Common myeloid progenitor, CD34-positive (primary cell): Measurements from ENCODE around the gene NR6A1.

Source experiments
- CTCF ChIA-PET: fragments of 350-600 bp; sonication (Branson Sonifier 250); formaldehyde crosslinking; loops from one replicate; lab custom pipeline; 2021; ENCODE audit warnings: antibody characterized with exemption; lab: Charles Lee
- POLR2A ChIA-PET: fragments of 350-600 bp; sonication (Branson Sonifier 250); formaldehyde crosslinking; loops from one replicate; lab custom pipeline; 2021; ENCODE audit warnings: antibody characterized with exemption; lab: Charles Lee
- DNase-seq, 3 donors: peaks; one replicate each; pipeline versions ENCODE4 v3.0.0 to v3.0.0-alpha.2; 2013
- H3K27ac ChIP-seq, 2 experiments: 1 replicate in 1 of 2; 2 replicates in 1 of 2; pipeline ENCODE4 v1.7.0; 2013; ENCODE audit warnings: inconsistent platforms in 2 of 2, low read length in 2 of 2, mild to moderate bottlenecking in 2 of 2, low read depth in 1 of 2, moderate library complexity in 1 of 2; ENCODE audit not compliant: severe bottlenecking in 2 of 2, insufficient read depth in 1 of 2, poor library complexity in 1 of 2
- H3K27me3 ChIP-seq, 5 experiments: replicated peaks in 2 of 5; 1 replicate in 3 of 5; 2 replicates in 2 of 5; pipeline versions ENCODE4 v1.6.1 to v1.7.0; 2013; ENCODE audit warnings: low read length in 4 of 5, mild to moderate bottlenecking in 2 of 5, moderate library complexity in 2 of 5, inconsistent platforms in 1 of 5; ENCODE audit not compliant: insufficient read depth in 5 of 5, control insufficient read depth in 4 of 5
- H3K36me3 ChIP-seq, 4 experiments: 1 replicate in 2 of 4; 2 replicates in 2 of 4; pipeline versions ENCODE4 v1.6.1 to v1.7.0; 2013; ENCODE audit warnings: low read length in 3 of 4, control low read depth in 1 of 4, mild to moderate bottlenecking in 1 of 4; ENCODE audit not compliant: control insufficient read depth in 4 of 4, insufficient read depth in 4 of 4
- H3K4me1 ChIP-seq, 4 experiments: 1 replicate in 3 of 4; 2 replicates in 1 of 4; pipeline versions ENCODE4 v1.6.1 to v1.7.1; 2013; ENCODE audit warnings: low read length in 3 of 4, mild to moderate bottlenecking in 3 of 4, control low read depth in 1 of 4, inconsistent platforms in 1 of 4, moderate library complexity in 1 of 4; ENCODE audit not compliant: control insufficient read depth in 4 of 4, insufficient read depth in 4 of 4; ENCODE audit errors: control extremely low read depth in 1 of 4
- H3K4me3 ChIP-seq, 7 experiments: 1 replicate in 4 of 7; 2 replicates in 3 of 7; pipeline versions ENCODE4 v1.5.1 to v1.7.0; 2013; ENCODE audit warnings: mild to moderate bottlenecking in 7 of 7, low read length in 6 of 7, moderate library complexity in 6 of 7, inconsistent platforms in 2 of 7, low read depth in 2 of 7, control low read depth in 1 of 7; ENCODE audit not compliant: insufficient read depth in 4 of 7, control insufficient read depth in 1 of 7; ENCODE audit errors: extremely low read depth in 1 of 7
- H3K9me3 ChIP-seq, 5 experiments: 1 replicate in 4 of 5; 2 replicates in 1 of 5; pipeline versions ENCODE4 v1.6.1 to v1.7.1; 2013; ENCODE audit warnings: low read length in 4 of 5, mild to moderate bottlenecking in 2 of 5, inconsistent platforms in 1 of 5, low read depth in 1 of 5, moderate library complexity in 1 of 5; ENCODE audit not compliant: control insufficient read depth in 4 of 5, insufficient read depth in 2 of 5; ENCODE audit errors: control extremely low read depth in 1 of 5
- WGBS: methylation state at CpG from one replicate; pipeline ENCODE4 v1.1.5; 2013; ENCODE audit not compliant: insufficient coverage; 5-methylcytosine and 5-hydroxymethylcytosine counted together

The NR6A1 gene

DNA sequence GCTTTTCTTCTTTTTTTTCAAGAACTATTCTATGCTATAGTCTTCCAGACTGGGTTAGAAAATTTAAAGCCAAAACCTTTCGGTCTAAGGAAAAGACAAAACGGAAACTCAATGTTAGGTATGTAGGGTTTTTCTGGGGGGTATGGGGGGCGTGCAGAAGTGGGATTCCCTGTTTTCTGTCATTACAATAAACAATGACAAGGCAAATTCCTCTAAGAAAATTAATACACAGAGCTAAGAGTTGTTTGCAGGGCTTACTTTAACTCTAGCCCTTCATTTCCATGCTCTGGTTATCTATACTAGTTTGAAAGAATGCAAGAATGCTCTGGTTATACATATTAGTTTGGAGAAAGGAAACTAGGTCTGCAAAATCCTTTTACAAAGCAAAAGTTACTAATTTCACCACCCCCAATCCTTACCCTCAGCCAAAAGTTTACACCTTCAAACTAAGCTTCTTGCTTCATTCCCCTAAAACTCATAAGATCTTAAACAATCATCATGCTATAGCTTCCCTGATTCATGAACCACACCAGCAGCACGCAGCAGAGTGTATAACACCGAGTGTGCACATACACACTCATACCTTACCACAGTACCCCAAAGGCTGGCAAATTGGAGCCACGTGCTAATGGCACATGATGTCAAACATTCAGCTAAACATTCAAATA is 174.8 kb downstream of the NR6A1 start:
- no peak for DNase-seq
- POLR2A ChIA-PET, result no interaction called here
- 100% methylated on average over 2 of the region's 6 CpGs for WGBS
- H3K9me3 ChIP-seq, result no peaks in the 10 kb centered on the region
- no peaks in the 10 kb centered on the region for H3K27me3 ChIP-seq
- no peaks in the 10 kb centered on the region for H3K36me3 ChIP-seq
- H3K4me1 ChIP-seq, result peaks cover 0 to 19% (median 11%) of the 10 kb centered on the region in 4 experiments
- no peak overlapping the region for H3K27ac ChIP-seq
- CTCF ChIA-PET, result interaction anchor here (0.6 to 4.1 kb wide), 9 partner anchors 12 to 219 kb away, joined by 3 to 16 read pairs (median 3); no protein-coding TSS in a partner anchor
- H3K4me3 ChIP-seq, result no peak overlapping the region

- Histone ChIP-seq H3K9me3 (no peaks in the 10 kb centered on the region), H3K27me3 (no peaks in the 10 kb centered on the region), H3K4me1 (peaks cover 0 to 19% (median 11%) of the 10 kb centered on the region in 4 experiments), H3K4me3 (no peak overlapping the region), H3K27ac (no peak overlapping the region), H3K36me3 (no peaks in the 10 kb centered on the region)
- ChIA-PET CTCF (interaction anchor here (0.8 to 4.1 kb wide), 6 partner anchors 12 to 182 kb away, joined by 3 to 16 read pairs (median 3); no protein-coding TSS in a partner anchor), POLR2A (no interaction called here)
- 100% methylated on average over 6 of the region's 7 CpGs for WGBS
- no peak for DNase-seq
Measured at GRCh38 chr9:124595743-124596142, 175.4 kb downstream of the NR6A1 start.

DNA sequence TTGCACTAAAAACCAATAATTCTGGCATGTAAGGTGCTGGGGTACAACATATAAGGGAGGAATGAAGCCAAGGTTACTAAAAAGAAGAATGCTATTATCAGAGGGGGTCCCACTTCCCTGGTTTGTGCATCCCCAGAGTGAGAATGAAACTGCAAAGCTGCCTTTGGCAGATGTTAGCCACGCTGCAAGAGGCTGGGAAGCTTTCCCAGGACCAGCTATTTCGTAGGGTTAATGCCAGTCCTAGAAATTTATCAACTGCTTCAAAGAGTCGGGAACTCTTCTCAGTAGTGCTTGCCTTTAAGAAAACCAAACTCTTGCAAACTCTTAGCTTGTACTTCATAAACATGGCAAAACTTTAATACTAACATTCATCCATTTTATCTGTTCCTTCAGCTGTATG is 176.4 kb downstream of the NR6A1 start:
- H3K4me1 ChIP-seq, result peaks cover 0 to 19% (median 11%) of the 10 kb centered on the region in 4 experiments
- H3K9me3 ChIP-seq, result no peaks in the 10 kb centered on the region
- H3K27me3 ChIP-seq, result no peaks in the 10 kb centered on the region
- H3K4me3 ChIP-seq, result no peak overlapping the region
- no peak for DNase-seq
- WGBS, result 83% methylated on average over 3 of the region's 3 CpGs
- no peak overlapping the region for H3K27ac ChIP-seq
- no peaks in the 10 kb centered on the region for H3K36me3 ChIP-seq
- ChIA-PET CTCF (interaction anchor here (1.4 to 4.1 kb wide), 3 partner anchors 19 to 42 kb away, joined by 3 to 16 read pairs (median 6); no protein-coding TSS in a partner anchor), POLR2A (interaction anchor here (0.8 kb wide), 1 partner anchor 11 kb away, joined by 3 read pairs; no protein-coding TSS in a partner anchor)

- H3K36me3 ChIP-seq, result no peaks in the 10 kb centered on the region
- DNase-seq, result no peak
- POLR2A ChIA-PET, result no interaction called here
- no peaks in the 10 kb centered on the region for H3K27me3 ChIP-seq
- no peak overlapping the region for H3K4me3 ChIP-seq
- H3K4me1 ChIP-seq, result peaks cover 0 to 19% (median 11%) of the 10 kb centered on the region in 4 experiments
- 30% methylated on average over 2 of the region's 3 CpGs for WGBS
- CTCF ChIA-PET, result interaction anchor here (0.7 to 4.1 kb wide), 6 partner anchors 12 to 42 kb away, joined by 3 to 16 read pairs (median 3); no protein-coding TSS in a partner anchor
- no peak overlapping the region for H3K27ac ChIP-seq
- no peaks in the 10 kb centered on the region for H3K9me3 ChIP-seq
Measured at GRCh38 chr9:124594225-124594624, 176.9 kb downstream of the NR6A1 start.

DNA sequence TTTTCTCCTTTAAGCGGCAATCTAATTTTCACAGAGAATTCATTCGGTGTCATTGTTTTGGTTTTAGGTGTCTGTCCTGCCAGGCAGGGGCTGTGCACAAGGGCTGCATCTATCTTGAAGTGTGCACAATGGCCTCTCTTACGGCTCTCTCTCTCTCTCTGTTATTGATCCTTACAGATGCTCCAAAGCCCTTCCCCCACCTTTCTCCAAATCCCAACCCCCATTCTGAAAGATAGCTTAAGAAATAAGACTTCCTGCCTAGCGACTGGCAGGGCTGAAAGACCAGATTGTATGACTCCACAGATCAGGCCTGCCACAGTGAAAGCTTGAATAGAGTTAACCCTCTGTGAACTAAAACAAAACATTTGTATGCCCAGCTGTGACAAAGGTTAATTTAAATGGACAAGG is 177.5 kb downstream of the NR6A1 start:
- Histone ChIP-seq H3K9me3 (no peaks in the 10 kb centered on the region), H3K4me1 (peaks cover 0 to 19% (median 11%) of the 10 kb centered on the region in 4 experiments), H3K4me3 (no peak overlapping the region), H3K36me3 (no peaks in the 10 kb centered on the region), H3K27ac (no peak overlapping the region), H3K27me3 (no peaks in the 10 kb centered on the region)
- peak in 2 of 3 donors; percentile 21 to 33 for DNase-seq
- ChIA-PET POLR2A (no interaction called here), CTCF (interaction anchor here (0.7 to 1.6 kb wide), 5 partner anchors 11 to 41 kb away, joined by 3 to 6 read pairs (median 3); no protein-coding TSS in a partner anchor)
- 100% methylated on average over 3 of the region's 4 CpGs for WGBS

DNA sequence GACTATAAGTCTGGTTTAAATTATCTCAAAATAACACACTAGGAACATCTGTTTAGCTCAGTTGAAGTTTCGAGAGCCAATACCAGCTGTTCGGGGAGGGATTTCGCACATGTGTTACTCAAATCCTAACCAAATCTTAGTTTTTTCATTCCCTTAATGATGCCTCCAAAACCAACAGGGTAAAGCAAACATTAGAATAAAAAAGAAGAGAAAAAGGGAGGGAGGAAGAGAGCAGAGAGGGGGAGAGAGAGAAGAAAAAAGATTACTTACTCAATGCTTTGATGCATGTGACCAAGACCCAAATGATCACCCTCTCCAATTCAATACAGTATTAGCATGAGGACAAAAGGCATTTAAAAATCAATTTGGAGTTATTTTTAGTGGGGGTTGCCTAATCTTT is 177.9 kb downstream of the NR6A1 start:
- no peak overlapping the region for H3K4me3 ChIP-seq
- DNase-seq, result no peak
- ChIA-PET POLR2A (no interaction called here), CTCF (interaction anchor here (1.2 kb wide), 2 partner anchors 11 to 14 kb away, joined by 3 read pairs; no protein-coding TSS in a partner anchor)
- no peaks in the 10 kb centered on the region for H3K36me3 ChIP-seq
- peaks cover 0 to 19% (median 11%) of the 10 kb centered on the region in 4 experiments for H3K4me1 ChIP-seq
- no CpG with 5 or more reads among the region's 3 CpGs for WGBS
- no peaks in the 10 kb centered on the region for H3K27me3 ChIP-seq
- H3K27ac ChIP-seq, result no peak overlapping the region
- H3K9me3 ChIP-seq, result no peaks in the 10 kb centered on the region
